ENCODE results near the gene SASS6. TPM values are rescaled to one million over a fixed set of nuclear protein-coding genes. Genes with fewer than 3 reads are reported as not detected.

The SASS6 gene
- total RNA-seq, 1 donor from 2014 or later: 3.6 TPM

DNA sequence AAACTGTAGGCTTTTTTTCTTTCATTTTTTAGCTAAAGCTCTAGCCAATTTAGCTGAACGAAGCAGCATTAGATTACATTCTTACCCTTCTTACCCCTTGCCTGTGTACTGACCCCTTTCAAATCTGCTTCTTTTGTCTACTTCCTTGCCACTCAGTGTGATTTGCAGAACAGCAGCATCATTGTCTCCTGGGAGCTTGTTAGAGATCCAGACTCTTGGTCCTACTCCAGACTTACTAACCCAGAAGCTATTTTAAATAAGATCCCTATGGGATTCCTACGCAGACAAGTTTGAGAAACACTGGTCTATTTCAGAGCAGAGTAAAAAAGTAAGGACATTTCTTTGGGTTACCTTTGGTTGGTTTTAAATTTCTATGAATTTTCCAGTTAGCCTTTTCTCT is 31.5 kb upstream of the SASS6 start:
- Mint-ChIP-seq H3K27me3 (ENCODE audit: low read depth, unreplicated experiment) (no peaks in the 10 kb centered on the region), H3K4me1 (ENCODE audit: low read depth, unreplicated experiment) (no peaks in the 10 kb centered on the region), H3K4me3 (ENCODE audit: unreplicated experiment) (no peak overlapping the region), H3K27ac (ENCODE audit: unreplicated experiment) (no peak overlapping the region), H3K9me3 (ENCODE audit: unreplicated experiment) (no peaks in the 10 kb centered on the region), H3K36me3 (ENCODE audit: low read depth, unreplicated experiment) (no peaks in the 10 kb centered on the region)
- no peaks in the 10 kb centered on the region for H3K4me1 ChIP-seq (ENCODE audit: insufficient read depth, low read length)
- peak; percentile 39 for FAIRE-seq
- no peaks in the 10 kb centered on the region for H3K9me3 ChIP-seq (ENCODE audit: insufficient read depth, low read depth, low read length)
- no peaks in the 10 kb centered on the region for H3K27me3 ChIP-seq (ENCODE audit: insufficient read depth, low read length)
- H3K27ac ChIP-seq (ENCODE audit: low read depth, low read length): no peak overlapping the region
- H3K36me3 ChIP-seq (ENCODE audit: insufficient read depth, low read length): no peaks in the 10 kb centered on the region
- no peak overlapping the region for H3K9ac ChIP-seq (ENCODE audit: low read length)
- no peak overlapping the region for H3K4me2 ChIP-seq (ENCODE audit: low read length)
- TF ChIP-seq, protein P1, sequence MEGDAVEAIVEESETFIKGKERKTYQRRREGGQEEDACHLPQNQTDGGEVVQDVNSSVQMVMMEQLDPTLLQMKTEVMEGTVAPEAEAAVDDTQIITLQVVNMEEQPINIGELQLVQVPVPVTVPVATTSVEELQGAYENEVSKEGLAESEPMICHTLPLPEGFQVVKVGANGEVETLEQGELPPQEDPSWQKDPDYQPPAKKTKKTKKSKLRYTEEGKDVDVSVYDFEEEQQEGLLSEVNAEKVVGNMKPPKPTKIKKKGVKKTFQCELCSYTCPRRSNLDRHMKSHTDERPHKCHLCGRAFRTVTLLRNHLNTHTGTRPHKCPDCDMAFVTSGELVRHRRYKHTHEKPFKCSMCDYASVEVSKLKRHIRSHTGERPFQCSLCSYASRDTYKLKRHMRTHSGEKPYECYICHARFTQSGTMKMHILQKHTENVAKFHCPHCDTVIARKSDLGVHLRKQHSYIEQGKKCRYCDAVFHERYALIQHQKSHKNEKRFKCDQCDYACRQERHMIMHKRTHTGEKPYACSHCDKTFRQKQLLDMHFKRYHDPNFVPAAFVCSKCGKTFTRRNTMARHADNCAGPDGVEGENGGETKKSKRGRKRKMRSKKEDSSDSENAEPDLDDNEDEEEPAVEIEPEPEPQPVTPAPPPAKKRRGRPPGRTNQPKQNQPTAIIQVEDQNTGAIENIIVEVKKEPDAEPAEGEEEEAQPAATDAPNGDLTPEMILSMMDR (IDR thresholded peaks at IDR 0.05; ENCODE audit: insufficient read depth, low read depth, low read length): no peak
- TF ChIP-seq EZH2 (IDR thresholded peaks at IDR 0.05; ENCODE audit: insufficient read depth, low read length): no peak
- DNase-seq (ENCODE audit: low read depth): peak; percentile 71
- no peaks in the 10 kb centered on the region for H3K79me2 ChIP-seq (ENCODE audit: insufficient read depth, low read length)
- no peak overlapping the region for H2AFZ ChIP-seq (ENCODE audit: low read depth, low read length)
- no peak overlapping the region for H3K4me3 ChIP-seq (ENCODE audit: insufficient read depth, low read depth, low read length)
- H4K20me1 ChIP-seq (ENCODE audit: insufficient read depth, low read length): no peaks in the 10 kb centered on the region

DNA sequence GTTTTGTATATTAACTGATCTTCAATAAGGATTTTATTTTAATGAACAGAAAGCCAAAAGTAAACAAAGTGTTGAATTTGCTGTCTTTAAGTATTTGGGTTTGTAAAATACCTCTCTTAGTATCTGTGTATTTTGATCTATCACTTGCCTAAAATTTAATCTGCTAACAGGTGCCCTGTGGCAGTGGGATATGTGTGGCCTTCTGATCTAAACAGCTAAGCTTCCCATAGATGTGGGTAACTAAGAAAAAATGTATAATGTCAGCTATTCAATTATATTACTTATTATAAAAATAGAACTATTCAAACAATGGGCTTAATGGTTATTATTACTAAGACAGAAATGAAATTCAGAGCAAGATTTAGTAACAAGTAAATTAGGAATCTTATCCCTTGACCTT is 30.2 kb upstream of the SASS6 start:
- H3K4me3 ChIP-seq (ENCODE audit: insufficient read depth, low read depth, low read length): no peak overlapping the region
- H3K27me3 Mint-ChIP-seq (ENCODE audit: low read depth, unreplicated experiment): no peaks in the 10 kb centered on the region
- H3K4me3 Mint-ChIP-seq (ENCODE audit: unreplicated experiment): no peak overlapping the region
- no peak for FAIRE-seq
- no peak overlapping the region for H3K27ac Mint-ChIP-seq (ENCODE audit: unreplicated experiment)
- H3K27ac ChIP-seq (ENCODE audit: low read depth, low read length): no peak overlapping the region
- H3K36me3 ChIP-seq (ENCODE audit: insufficient read depth, low read length): no peaks in the 10 kb centered on the region
- no peaks in the 10 kb centered on the region for H3K9me3 ChIP-seq (ENCODE audit: insufficient read depth, low read depth, low read length)
- H3K27me3 ChIP-seq (ENCODE audit: insufficient read depth, low read length): no peaks in the 10 kb centered on the region
- H3K9me3 Mint-ChIP-seq (ENCODE audit: unreplicated experiment): no peaks in the 10 kb centered on the region
- no peaks in the 10 kb centered on the region for H3K79me2 ChIP-seq (ENCODE audit: insufficient read depth, low read length)
- no peaks in the 10 kb centered on the region for H4K20me1 ChIP-seq (ENCODE audit: insufficient read depth, low read length)
- H3K9ac ChIP-seq (ENCODE audit: low read length): no peak overlapping the region
- TF ChIP-seq, protein P1 (IDR thresholded peaks at IDR 0.05; ENCODE audit: insufficient read depth, low read depth, low read length): no peak
- TF ChIP-seq EZH2 (IDR thresholded peaks at IDR 0.05; ENCODE audit: insufficient read depth, low read length): no peak
- no peak for DNase-seq (ENCODE audit: low read depth)
- no peaks in the 10 kb centered on the region for H3K36me3 Mint-ChIP-seq (ENCODE audit: low read depth, unreplicated experiment)
- no peaks in the 10 kb centered on the region for H3K4me1 Mint-ChIP-seq (ENCODE audit: low read depth, unreplicated experiment)
- H3K4me2 ChIP-seq (ENCODE audit: low read length): no peak overlapping the region
- no peak overlapping the region for H2AFZ ChIP-seq (ENCODE audit: low read depth, low read length)
- no peaks in the 10 kb centered on the region for H3K4me1 ChIP-seq (ENCODE audit: insufficient read depth, low read length)

DNA sequence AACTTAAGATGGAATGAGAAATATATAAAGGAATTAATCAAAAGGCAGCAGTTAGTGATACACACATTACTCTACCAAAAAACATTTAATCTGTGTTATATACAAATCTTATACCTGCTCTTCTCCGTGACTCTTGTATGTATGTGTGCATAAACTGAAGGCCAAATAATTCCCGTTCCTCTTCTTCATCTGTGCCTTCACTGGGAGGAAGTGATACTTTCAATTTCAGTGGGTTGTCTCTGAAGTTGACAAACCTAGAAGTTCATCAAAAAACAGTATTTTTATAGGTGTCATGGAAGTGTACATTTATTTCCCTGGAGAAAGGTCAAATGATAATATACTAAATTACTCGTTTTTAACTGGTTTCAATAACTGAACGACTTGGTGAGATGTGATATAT is 19.5 kb upstream of the SASS6 start:
- FAIRE-seq: no peak

More for the DNA sequence above, 19.5 kb upstream of the SASS6 start:
- no peaks in the 10 kb centered on the region for H3K9me3 Mint-ChIP-seq (ENCODE audit: unreplicated experiment)
- H2AFZ ChIP-seq (ENCODE audit: low read depth, low read length): no peak overlapping the region
- H3K27ac ChIP-seq (ENCODE audit: low read depth, low read length): no peak overlapping the region
- H3K4me1 Mint-ChIP-seq (ENCODE audit: low read depth, unreplicated experiment): no peaks in the 10 kb centered on the region
- H3K4me1 ChIP-seq (ENCODE audit: insufficient read depth, low read length): no peaks in the 10 kb centered on the region
- no peaks in the 10 kb centered on the region for H3K27me3 Mint-ChIP-seq (ENCODE audit: low read depth, unreplicated experiment)
- no peaks in the 10 kb centered on the region for H3K27me3 ChIP-seq (ENCODE audit: insufficient read depth, low read length)
- H3K4me3 Mint-ChIP-seq (ENCODE audit: unreplicated experiment): no peak overlapping the region
- TF ChIP-seq, protein P1 (IDR thresholded peaks at IDR 0.05; ENCODE audit: insufficient read depth, low read depth, low read length): no peak
- TF ChIP-seq EZH2 (IDR thresholded peaks at IDR 0.05; ENCODE audit: insufficient read depth, low read length): no peak
- no peaks in the 10 kb centered on the region for H4K20me1 ChIP-seq (ENCODE audit: insufficient read depth, low read length)
- no peaks in the 10 kb centered on the region for H3K9me3 ChIP-seq (ENCODE audit: insufficient read depth, low read depth, low read length)
- no peak overlapping the region for H3K4me2 ChIP-seq (ENCODE audit: low read length)
- no peak overlapping the region for H3K9ac ChIP-seq (ENCODE audit: low read length)
- H3K79me2 ChIP-seq (ENCODE audit: insufficient read depth, low read length): no peaks in the 10 kb centered on the region
- H3K36me3 ChIP-seq (ENCODE audit: insufficient read depth, low read length): peaks cover 4% of the 10 kb centered on the region
- no peak for DNase-seq (ENCODE audit: low read depth)
- no peak overlapping the region for H3K4me3 ChIP-seq (ENCODE audit: insufficient read depth, low read depth, low read length)
- no peaks in the 10 kb centered on the region for H3K36me3 Mint-ChIP-seq (ENCODE audit: low read depth, unreplicated experiment)
- no peak overlapping the region for H3K27ac Mint-ChIP-seq (ENCODE audit: unreplicated experiment)

Data from astrocyte (in vitro differentiated cells and primary cell).